AG10803 (cell line): Measurements from ENCODE around the gene DIAPH2.

ENCODE experiments used
- DNase-seq: peaks from one replicate; pipeline ENCODE4 v3.0.0; 2010; ENCODE audit warnings: low read depth
- H3K4me3 ChIP-seq: 2 replicates; pipeline ENCODE4 v1.5.1; 2011; ENCODE audit warnings: mild to moderate bottlenecking, low read length, control low read depth
- CTCF ChIP-seq: conservative IDR thresholded peaks from 2 replicates; pipeline ENCODE4 v1.5.1; 2011; ENCODE audit warnings: mild to moderate bottlenecking, low read length, control low read depth, inconsistent platforms

DIAPH2 gene

DNA sequence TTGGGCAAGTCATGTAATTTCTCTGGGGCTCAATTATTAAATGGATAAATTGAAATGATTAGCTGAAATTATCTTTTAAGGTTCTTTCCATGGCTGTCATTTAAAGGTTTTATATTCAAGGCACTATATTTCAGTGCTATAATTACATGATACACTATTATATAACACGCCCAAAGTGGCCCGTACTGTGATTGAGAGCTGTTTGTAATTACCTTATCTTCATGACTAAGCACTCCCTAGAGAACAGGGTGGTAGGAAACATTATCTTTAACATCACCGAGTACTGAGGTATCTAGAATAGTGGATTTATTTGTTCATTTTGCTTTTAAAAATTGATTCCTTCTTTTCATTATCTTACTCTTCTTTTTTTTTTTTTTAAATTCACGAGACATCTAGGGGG, 79.0 kb downstream of the DIAPH2 start:
- no peak for DNase-seq
- TF ChIP-seq CTCF, result no peak
- no peak overlapping the region for H3K4me3 ChIP-seq

- TF ChIP-seq CTCF, result no peak
- no peak overlapping the region for H3K4me3 ChIP-seq
- no peak for DNase-seq
These were observed 80.2 kb downstream of the DIAPH2 start for GRCh38 chrX:96764864-96765263.

DNA sequence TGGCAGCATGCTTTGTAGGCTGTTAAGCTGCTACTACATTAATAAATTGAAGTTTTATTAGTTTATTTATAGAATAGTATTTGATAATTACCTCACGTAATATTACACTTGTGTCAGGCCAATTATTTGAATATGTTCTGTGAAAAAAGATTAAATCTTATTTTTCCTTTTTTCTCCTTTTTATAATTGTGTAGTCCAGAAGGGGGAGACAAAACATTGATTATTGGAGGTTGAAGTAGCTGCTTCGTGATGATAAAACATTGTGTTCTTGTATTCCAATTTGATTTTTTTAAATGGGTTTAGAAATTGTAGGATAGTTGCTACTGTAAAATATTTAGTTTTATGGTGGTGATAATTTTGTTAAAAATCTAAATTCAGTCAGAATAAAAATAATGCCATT, 85.7 kb downstream of the DIAPH2 start:
- TF ChIP-seq CTCF, result peak; percentile 53
- DNase-seq, result peak; percentile 20
- H3K4me3 ChIP-seq, result no peak overlapping the region

DNA sequence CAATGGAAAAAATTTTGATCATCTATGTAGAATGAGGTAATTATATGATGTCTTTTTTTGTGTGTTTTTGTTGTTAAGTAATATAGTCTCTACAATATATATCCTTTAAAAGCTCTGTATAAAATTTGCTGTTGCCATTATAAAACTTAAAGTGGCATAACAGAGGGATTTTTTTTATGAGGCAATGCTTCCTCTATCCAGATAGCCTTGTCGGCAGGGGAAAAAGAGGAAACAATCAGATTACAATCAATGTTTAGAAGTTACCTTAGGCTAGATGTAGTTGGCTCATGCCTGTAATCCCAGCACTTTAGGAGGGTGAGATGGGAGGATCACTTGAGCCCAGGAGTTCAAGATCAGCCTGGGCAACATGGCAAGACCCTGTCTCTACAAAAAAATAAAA, 86.8 kb downstream of the DIAPH2 start:
- no peak overlapping the region for H3K4me3 ChIP-seq
- no peak for TF ChIP-seq CTCF
- DNase-seq, result no peak

- TF ChIP-seq CTCF, result no peak
- no peak overlapping the region for H3K4me3 ChIP-seq
- DNase-seq, result no peak
These were observed 89.5 kb downstream of the DIAPH2 start for GRCh38 chrX:96774116-96774515.

DNA sequence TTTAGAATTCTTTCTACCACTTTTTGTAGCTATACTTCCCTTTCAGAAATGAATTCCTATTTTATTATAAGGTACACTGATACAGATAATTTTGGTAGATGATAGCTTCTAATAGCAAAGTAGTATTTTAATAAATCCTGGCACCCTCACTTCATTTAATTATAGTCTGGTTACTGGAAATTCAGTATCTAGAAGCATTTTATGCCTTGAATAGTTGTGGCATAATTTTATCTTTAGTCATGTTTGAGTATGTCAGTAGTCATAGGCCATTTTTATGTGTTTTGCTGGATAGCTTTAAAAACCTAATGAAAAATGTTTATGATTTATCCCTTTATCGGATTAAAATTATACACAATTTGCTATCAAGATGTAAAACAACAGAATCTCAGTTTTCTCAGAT, 92.3 kb downstream of the DIAPH2 start:
- H3K4me3 ChIP-seq, result no peak overlapping the region
- peak; percentile 20 for DNase-seq
- TF ChIP-seq CTCF, result no peak

DNA sequence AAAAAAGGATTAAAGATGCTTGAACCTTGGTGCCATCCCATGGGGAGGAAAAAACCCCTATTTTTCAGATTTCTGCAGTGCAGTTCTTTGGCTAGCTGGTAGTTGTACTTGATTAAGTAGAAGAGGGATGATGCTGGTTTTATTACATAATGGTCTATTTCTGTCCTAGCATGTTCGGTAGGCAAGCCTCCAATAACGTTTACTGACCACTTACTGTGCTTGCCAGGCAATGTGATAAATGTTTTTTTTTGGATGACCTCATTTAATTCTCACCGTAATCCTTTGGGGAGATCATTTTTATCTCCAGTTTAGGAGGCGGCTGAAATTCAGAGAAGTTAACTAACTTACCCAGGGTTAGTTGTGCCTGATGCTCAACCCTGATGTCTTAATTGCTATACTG, 106.9 kb downstream of the DIAPH2 start:
- TF ChIP-seq CTCF, result no peak
- peak; percentile 51 for DNase-seq
- no peak overlapping the region for H3K4me3 ChIP-seq
